Immature natural killer cell (primary cell): Measurements from ENCODE around the gene PRPSAP1. TPM values are rescaled to one million over a fixed set of nuclear protein-coding genes. Genes with fewer than 3 reads are reported as not detected.
A peak's percentile ranks its signal among the peaks of the same experiment; 100 is the strongest.

Experiments
- DNase-seq, 3 donors: peaks; one replicate each; pipeline ENCODE4 v3.0.0; 2022; ENCODE audit warnings: mixed read lengths in 1 of 3
- H3K27ac Mint-ChIP-seq, 6 donors: one replicate each; pipeline ENCODE4 v1.8.0; 2020; ENCODE audit warnings: mixed read lengths in 6 of 6, mild to moderate bottlenecking in 5 of 6, inconsistent platforms in 4 of 6, moderate library complexity in 3 of 6
- H3K27me3 Mint-ChIP-seq, 3 donors: one replicate each; pipeline ENCODE4 v1.8.0; 2020 to 2021; ENCODE audit warnings: low read depth in 3 of 3, mild to moderate bottlenecking in 3 of 3, mixed read lengths in 3 of 3, moderate library complexity in 3 of 3, inconsistent platforms in 1 of 3
- H3K36me3 Mint-ChIP-seq, 3 donors: one replicate each; pipeline ENCODE4 v1.8.0; 2020; ENCODE audit warnings: mixed read lengths in 3 of 3, inconsistent platforms in 2 of 3, mild to moderate bottlenecking in 2 of 3
- H3K4me1 Mint-ChIP-seq, 2 donors: one replicate each; pipeline ENCODE4 v1.8.0; 2020; ENCODE audit warnings: inconsistent platforms in 2 of 2, mild to moderate bottlenecking in 2 of 2, mixed read lengths in 2 of 2, moderate library complexity in 1 of 2
- H3K4me3 Mint-ChIP-seq, 5 donors: one replicate each; pipeline ENCODE4 v1.8.0; 2020; ENCODE audit warnings: mild to moderate bottlenecking in 5 of 5, mixed read lengths in 5 of 5, inconsistent platforms in 3 of 5, moderate library complexity in 3 of 5
- H3K9me3 Mint-ChIP-seq, 6 donors: one replicate each; pipeline ENCODE4 v1.8.0; 2020; ENCODE audit warnings: mild to moderate bottlenecking in 6 of 6, mixed read lengths in 6 of 6, inconsistent platforms in 4 of 6, moderate library complexity in 3 of 6
- polyA plus RNA-seq, 3 donors: library from polyadenylated mRNA; unstranded; fragments of 300-500 nt; fragmentation: Illumina TruSeq; gene quantifications; one replicate each; pipeline ENCODE4 v1.2.3, GENCODE V29; 2021

PRPSAP1 gene
- polyA plus RNA-seq, 3 donors from 2014 or later, result 59.8 to 87.6 (median 75.5) TPM

GRCh38 chr17:76278268-76278908 lies 75.3 kb downstream of the PRPSAP1 start:
- Mint-ChIP-seq H3K27me3 (peaks cover 0 to 4% (median 0%) of the 10 kb centered on the region in 3 donors), H3K4me3 (no peak overlapping the region), H3K36me3 (no peaks in the 10 kb centered on the region), H3K27ac (no peak overlapping the region), H3K4me1 (peaks cover 0 to 1% of the 10 kb centered on the region in 2 donors), H3K9me3 (no peaks in the 10 kb centered on the region)
- DNase-seq, result no peak

DNA sequence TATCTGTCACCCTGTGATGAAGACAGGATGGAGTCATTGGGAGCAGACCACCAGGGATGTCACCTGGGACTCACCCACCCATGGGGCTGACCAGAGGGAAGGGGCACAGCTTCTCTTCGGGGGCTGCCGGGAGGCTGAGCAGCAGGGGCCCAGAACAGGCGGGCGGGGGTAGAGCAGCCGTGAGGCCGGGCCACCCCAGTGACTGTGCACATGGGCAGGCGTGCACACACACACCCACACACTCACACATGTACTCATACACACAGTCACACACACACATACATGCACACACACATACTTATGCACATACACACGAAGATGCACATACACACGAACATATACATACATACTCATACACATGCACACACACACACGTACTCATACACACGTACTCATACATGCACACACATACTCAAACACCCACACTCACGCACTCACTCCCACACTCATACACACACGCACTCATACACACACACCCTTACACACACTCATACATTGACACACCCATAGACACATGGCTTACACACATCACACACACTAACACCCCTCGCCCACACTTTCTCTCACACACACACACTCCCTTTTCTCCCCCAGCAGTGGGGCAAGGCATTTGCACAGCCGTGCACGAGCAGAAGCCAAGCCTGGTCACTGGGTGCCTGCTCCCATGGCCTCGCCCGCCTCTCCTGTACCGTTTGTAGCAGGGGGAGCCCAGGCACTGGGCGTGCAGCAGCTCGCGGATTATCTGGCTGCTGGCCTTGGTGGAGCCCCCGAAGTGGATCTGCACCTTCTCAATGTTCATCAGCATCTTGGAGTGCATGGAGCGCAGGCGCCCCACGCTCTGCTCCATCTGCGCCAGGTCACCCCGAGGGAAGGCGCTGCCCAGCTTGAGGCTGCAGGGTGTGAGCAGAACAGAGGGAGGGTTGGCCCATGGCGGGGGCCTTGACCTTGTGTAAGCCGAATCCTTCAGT lies 76.1 kb downstream of the PRPSAP1 start:
- Mint-ChIP-seq H3K27ac (peak overlapping the region in 1 of 6 donors; percentile 17), H3K27me3 (peaks cover 2 to 7% (median 4%) of the 10 kb centered on the region in 3 donors), H3K36me3 (no peaks in the 10 kb centered on the region), H3K9me3 (no peaks in the 10 kb centered on the region), H3K4me1 (peaks cover 6 to 9% of the 10 kb centered on the region in 2 donors), H3K4me3 (no peak overlapping the region)
- DNase-seq, result no peak

GRCh38 chr17:76276461-76277299 lies 77.0 kb downstream of the PRPSAP1 start:
- no peaks in the 10 kb centered on the region for H3K36me3 Mint-ChIP-seq
- H3K4me1 Mint-ChIP-seq, result peaks cover 10 to 12% of the 10 kb centered on the region in 2 donors
- DNase-seq, result no peak
- peaks cover 4 to 13% (median 8%) of the 10 kb centered on the region in 3 donors for H3K27me3 Mint-ChIP-seq
- H3K9me3 Mint-ChIP-seq, result no peaks in the 10 kb centered on the region
- H3K4me3 Mint-ChIP-seq, result no peak overlapping the region
- peak overlapping the region in 1 of 6 donors; percentile 26 for H3K27ac Mint-ChIP-seq

DNA sequence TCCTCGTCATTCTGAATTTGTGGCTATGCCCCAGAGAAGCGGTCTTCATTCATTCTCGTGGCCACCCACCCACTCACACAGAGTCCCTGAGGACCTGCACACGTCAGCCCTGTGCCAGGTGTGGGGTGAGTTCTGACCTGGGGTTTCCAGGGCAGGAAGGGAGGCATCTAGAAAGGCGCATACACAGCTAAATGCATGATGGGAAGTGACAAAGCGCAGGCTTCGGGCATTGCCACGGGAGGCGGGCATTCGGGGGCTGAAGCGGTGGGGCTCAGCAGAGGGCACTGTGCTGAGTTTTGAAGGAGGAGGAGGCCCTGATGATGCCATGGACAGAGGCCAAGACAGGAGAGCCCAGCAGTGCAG lies 77.7 kb downstream of the PRPSAP1 start:
- Mint-ChIP-seq H3K27me3 (peaks cover 8 to 15% (median 10%) of the 10 kb centered on the region in 3 donors), H3K4me3 (no peak overlapping the region), H3K9me3 (no peaks in the 10 kb centered on the region), H3K4me1 (peaks cover 16% of the 10 kb centered on the region in 2 donors), H3K27ac (peak overlapping the region in 1 of 6 donors; percentile 42), H3K36me3 (no peaks in the 10 kb centered on the region)
- no peak for DNase-seq

DNA sequence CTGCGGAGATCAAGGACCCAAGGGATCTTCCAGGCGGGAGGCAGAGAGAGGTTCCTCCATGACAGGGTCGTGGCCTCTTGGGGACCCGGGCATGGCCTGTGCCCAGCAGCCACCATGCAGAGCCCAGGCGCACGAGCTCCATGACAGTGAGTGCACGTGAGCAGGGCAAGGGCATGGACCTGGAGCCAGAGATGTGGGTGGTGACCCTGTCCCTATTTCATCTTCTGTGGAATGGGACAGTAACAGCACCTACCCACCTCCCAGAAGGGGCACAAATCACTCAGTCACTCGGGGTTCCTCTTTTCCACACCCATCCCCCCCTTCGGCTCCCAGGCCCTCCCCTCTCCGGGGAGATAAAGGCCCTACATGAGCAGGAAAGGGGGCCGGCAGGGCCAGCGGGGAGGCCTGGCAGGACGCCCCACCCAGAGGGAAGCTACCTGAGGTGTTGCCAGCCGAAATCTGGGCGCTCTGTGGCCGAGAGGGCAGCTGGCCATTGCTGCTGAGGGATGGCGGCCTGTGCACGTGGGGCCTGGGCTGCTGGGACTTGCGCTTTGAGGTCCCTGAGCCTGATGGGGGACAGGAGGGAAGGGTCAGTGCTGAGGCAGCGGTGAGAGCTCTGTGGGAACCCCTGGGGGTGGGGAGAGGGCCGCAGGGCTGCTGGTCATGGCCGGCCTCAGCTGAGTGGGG lies 78.2 kb downstream of the PRPSAP1 start:
- Mint-ChIP-seq H3K27me3 (peaks cover 8 to 18% (median 14%) of the 10 kb centered on the region in 3 donors), H3K9me3 (no peaks in the 10 kb centered on the region), H3K36me3 (no peaks in the 10 kb centered on the region), H3K27ac (no peak overlapping the region), H3K4me3 (no peak overlapping the region), H3K4me1 (peaks cover 18 to 21% of the 10 kb centered on the region in 2 donors)
- DNase-seq, result no peak

- H3K4me3 Mint-ChIP-seq, result no peak overlapping the region
- H3K36me3 Mint-ChIP-seq, result no peaks in the 10 kb centered on the region
- no peaks in the 10 kb centered on the region for H3K9me3 Mint-ChIP-seq
- H3K4me1 Mint-ChIP-seq, result peaks cover 26 to 30% of the 10 kb centered on the region in 2 donors
- no peak for DNase-seq
- H3K27ac Mint-ChIP-seq, result peak overlapping the region in 1 of 6 donors; percentile 56
- peaks cover 10 to 21% (median 20%) of the 10 kb centered on the region in 3 donors for H3K27me3 Mint-ChIP-seq
Measured at GRCh38 chr17:76274112-76274956, 79.4 kb downstream of the PRPSAP1 start.

- Mint-ChIP-seq H3K27ac (peak overlapping the region in 4 of 6 donors; percentile 81 to 90 (median 86)), H3K36me3 (no peaks in the 10 kb centered on the region), H3K9me3 (no peaks in the 10 kb centered on the region), H3K4me1 (peaks cover 33 to 36% of the 10 kb centered on the region in 2 donors), H3K4me3 (peak overlapping the region in 2 of 5 donors; percentile 74 to 79), H3K27me3 (peaks cover 17 to 24% (median 22%) of the 10 kb centered on the region in 3 donors)
- DNase-seq, result no peak
Measured at GRCh38 chr17:76273445-76274111, 80.1 kb downstream of the PRPSAP1 start.

DNA sequence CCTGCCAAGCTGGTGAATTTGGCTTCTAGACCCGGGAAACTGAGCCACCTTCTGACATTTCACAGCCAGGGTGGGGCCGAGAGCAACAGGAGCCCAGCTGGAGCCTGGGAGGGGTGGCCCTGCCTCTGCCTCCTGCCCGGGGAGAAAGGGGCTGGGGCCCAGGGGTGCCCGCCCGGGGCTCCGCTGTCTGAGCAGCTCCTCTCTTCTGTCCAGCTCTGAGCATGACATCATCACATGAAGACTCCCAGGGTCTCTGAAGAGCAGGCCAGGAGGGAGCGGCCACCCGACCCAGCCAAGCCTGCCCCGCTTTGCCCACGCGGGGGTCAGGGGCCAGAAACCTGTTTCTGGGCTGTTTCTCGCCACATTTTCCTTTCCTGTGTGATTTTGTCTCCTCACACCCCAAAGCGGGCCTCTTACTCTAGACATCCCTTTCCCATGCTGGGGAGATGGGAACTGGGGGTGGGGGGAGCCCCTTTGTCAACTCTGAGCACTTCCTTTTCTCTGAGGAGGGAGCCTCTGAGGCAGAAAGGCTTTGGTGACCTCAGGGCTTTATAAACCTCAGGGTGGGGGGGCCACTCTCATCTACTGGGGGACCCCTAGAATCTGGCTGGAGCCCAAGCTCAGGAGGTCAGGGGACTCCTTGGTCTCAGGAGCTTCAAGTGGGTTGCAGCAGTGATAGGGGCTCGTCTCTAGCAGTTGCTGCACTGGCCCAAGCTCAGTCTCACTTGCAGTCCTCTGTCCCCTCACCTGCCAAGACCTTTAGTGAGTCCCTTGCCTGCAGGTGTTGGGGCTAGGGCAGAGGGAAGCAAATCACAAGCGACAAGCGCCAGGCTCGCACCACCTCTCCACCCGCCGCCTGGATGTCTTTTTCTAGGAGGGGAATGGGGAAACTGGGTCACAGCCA lies 80.9 kb downstream of the PRPSAP1 start:
- Mint-ChIP-seq H3K27ac (peak overlapping the region; percentile 77 to 94 (median 86)), H3K4me1 (peaks cover 41 to 44% of the 10 kb centered on the region in 2 donors), H3K27me3 (peaks cover 22 to 25% (median 24%) of the 10 kb centered on the region in 3 donors), H3K9me3 (no peaks in the 10 kb centered on the region), H3K4me3 (peak overlapping the region; percentile 74 to 86 (median 80)), H3K36me3 (no peaks in the 10 kb centered on the region)
- DNase-seq, result peak in 2 of 3 donors; percentile 21 to 24

DNA sequence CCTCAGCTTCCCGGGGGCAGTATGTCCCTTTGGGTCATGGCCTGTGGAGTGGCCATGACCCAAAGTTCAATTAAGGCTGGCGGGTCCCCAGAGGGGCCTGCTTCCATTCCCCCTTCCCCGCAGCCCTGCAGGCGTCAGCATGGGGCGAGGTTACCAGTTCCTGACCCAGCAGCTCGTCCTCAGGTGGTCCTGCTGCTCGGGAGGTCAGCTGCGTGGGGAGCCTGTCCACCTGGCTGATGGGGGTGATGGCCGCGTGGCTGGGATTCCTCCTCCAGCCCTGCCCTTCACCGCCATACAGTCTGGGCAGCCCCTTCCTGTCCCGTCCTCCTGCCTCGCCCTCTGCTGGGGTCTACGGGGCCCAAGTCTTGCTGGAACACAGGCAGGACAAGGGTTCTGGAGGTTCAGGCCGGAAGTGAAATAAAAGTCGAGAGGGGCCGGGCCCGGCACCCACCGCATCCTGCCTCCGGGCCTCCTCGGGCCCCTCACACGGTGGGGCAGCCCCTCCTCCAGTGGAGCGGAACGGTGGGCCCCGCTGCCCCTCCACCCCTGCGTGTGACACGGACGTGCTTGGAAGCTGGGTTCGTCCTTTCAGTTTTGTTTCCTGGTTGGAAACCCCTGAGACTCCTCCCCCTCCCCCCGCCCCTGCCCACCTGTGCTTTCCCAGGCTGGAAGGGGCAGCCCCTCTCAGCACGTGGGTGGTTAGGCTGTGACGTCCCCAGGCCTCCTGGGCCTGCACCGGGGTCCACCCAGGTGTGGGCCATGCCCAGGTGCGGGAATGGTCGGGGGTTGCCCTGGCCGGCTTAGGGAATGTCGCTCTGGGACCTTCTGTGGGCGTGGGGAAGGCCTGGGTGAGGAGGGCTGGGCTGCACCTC lies 81.8 kb downstream of the PRPSAP1 start:
- Mint-ChIP-seq H3K4me1 (peaks cover 48 to 52% of the 10 kb centered on the region in 2 donors), H3K9me3 (no peaks in the 10 kb centered on the region), H3K36me3 (no peaks in the 10 kb centered on the region), H3K27ac (peak overlapping the region; percentile 77 to 94 (median 86)), H3K4me3 (peak overlapping the region; percentile 74 to 80 (median 79)), H3K27me3 (peaks cover 21 to 32% (median 28%) of the 10 kb centered on the region in 3 donors)
- peak; percentile 70 to 72 (median 71) for DNase-seq
